A549 (cell line): ENCODE data around the gene HSFX1. TPM values are rescaled to one million over a fixed set of nuclear protein-coding genes. Genes with fewer than 3 reads are reported as not detected.
"Not testable (repeated sequence)": the region's sequence is repeated elsewhere in the genome, so short reads cannot be mapped to it uniquely, and the experiment has no call there.

Experiments used
- ATAC-seq, 2 experiments: fragments of 200-7000 bp in 1 of 2; fragments of >200 bp in 1 of 2; cut with Nextera tagmentation in 1 of 2; cut with Tn5 transposase in 1 of 2; 3 replicates each; pipeline versions ENCODE4 v1.8.0 to v1.9.1; 2018 to 2020; ENCODE audit warnings: mild to moderate bottlenecking in 1 of 2, moderate library complexity in 1 of 2
- CTCF ChIA-PET: fragments of 300-600 bp; sonication (Branson Sonifier 250); formaldehyde crosslinking; extraction: SDS; loops from one replicate; lab custom pipeline; 2021; ENCODE audit warnings: antibody characterized with exemption, inconsistent platforms; lab: Yijun Ruan, JAX
- POLR2A ChIA-PET: fragments of 350-600 bp; formaldehyde crosslinking; extraction: SDS; loops from one replicate; lab custom pipeline; 2021; ENCODE audit warnings: antibody characterized with exemption, inconsistent platforms; lab: Yijun Ruan, JAX
- DNase-seq, 2 experiments: peaks; one replicate each; pipeline versions ENCODE4 v3.0.0 to v3.0.0-alpha.2; 2011 to 2016; ENCODE audit warnings: low read depth in 1 of 2, low spot score in 1 of 2
- FAIRE-seq: peaks from 2 replicates; lab custom pipeline; 2011; peaks lifted over from hg19 to GRCh38; lab: Jason Lieb, UNC
- H3K27ac ChIP-seq, 2 experiments: fragments of >200 bp; sonication (Bioruptor Twin); formaldehyde crosslinking; 3 replicates each; pipeline ENCODE4 v1.5.1; 2016 to 2017
- H3K4me1 ChIP-seq: fragments of >200 bp; sonication (Bioruptor Twin); formaldehyde crosslinking; 3 replicates; pipeline ENCODE4 v1.6.1; 2016
- H3K4me2 ChIP-seq: fragments of >200 bp; sonication (Bioruptor Twin); formaldehyde crosslinking; 3 replicates; pipeline ENCODE4 v1.6.1; 2016
- H3K4me3 ChIP-seq: fragments of >200 bp; sonication (Bioruptor Twin); formaldehyde crosslinking; 3 replicates; pipeline ENCODE4 v1.5.1; 2016
- H3K9me3 ChIP-seq: fragments of >200 bp; sonication (Bioruptor Twin); formaldehyde crosslinking; 3 replicates; pipeline ENCODE4 v1.6.1; 2016
- CBX2 ChIP-seq: fragments of 200-600 bp; sonication (generic); IDR thresholded peaks from 2 replicates; pipeline ENCODE4 v1.6.1; 2016; ENCODE audit warnings: low read depth, mild to moderate bottlenecking, borderline replicate concordance
- CHD4 ChIP-seq: fragments of 200-600 bp; sonication (generic); IDR thresholded peaks from 2 replicates; pipeline ENCODE4 v1.6.1; 2016; ENCODE audit warnings: antibody characterized with exemption, mild to moderate bottlenecking, borderline replicate concordance
- EHMT2 ChIP-seq: fragments of 200-600 bp; sonication (generic); IDR thresholded peaks from 2 replicates; pipeline ENCODE4 v1.6.1; 2016; ENCODE audit warnings: antibody characterized with exemption, low read depth, mild to moderate bottlenecking, moderate library complexity
- HEYL ChIP-seq: fragments of 250-450 bp; sonication (Bioruptor Pico); IDR thresholded peaks from 2 replicates; pipeline ENCODE4 v1.8.0; 2021; ENCODE audit warnings: mild to moderate bottlenecking, moderate library complexity
- NFE2L2 ChIP-seq: fragments of 150-350 bp; conservative IDR thresholded peaks from 2 replicates; pipeline ENCODE4 v1.6.1; 2014; ENCODE audit warnings: low read length
- POLR2A ChIP-seq: IDR thresholded peaks from 2 replicates; pipeline ENCODE4 v1.6.1; 2012; ENCODE audit warnings: mild to moderate bottlenecking, low read length
- WGBS: methylation state at CpG from one replicate; pipeline ENCODE4 v1.1.6; 2017; ENCODE audit errors: missing lambda C conversion rate; 5-methylcytosine and 5-hydroxymethylcytosine counted together
- polyA plus RNA-seq, 4 experiments: library from polyadenylated mRNA; depleted of rRNA in 3 of 4; stranded (reverse); fragments of >200 nt; fragmentation: RNase III in 1 of 4; extraction: RNeasy Plus Mini Kit Qiagen cat#74134 plus additional on column Dnase treatment in 1 of 4; gene quantifications; 2 replicates in 3 of 4; 3 replicates in 1 of 4; pipeline ENCODE4 v1.2.3, GENCODE V29; 2011 to 2017
- TF ChIP-seq, protein P1 (sequence below): IDR thresholded peaks from 2 replicates; pipeline ENCODE4 v1.6.1; 2012
- TF ChIP-seq, protein P2 (sequence below): IDR thresholded peaks from 2 replicates; pipeline ENCODE4 v1.6.1; 2012

HSFX1 gene
- polyA plus RNA-seq, 2 of the 4 experiments (the other 2 are of a cell fraction), result 0.18 to 0.44 TPM

DNA sequence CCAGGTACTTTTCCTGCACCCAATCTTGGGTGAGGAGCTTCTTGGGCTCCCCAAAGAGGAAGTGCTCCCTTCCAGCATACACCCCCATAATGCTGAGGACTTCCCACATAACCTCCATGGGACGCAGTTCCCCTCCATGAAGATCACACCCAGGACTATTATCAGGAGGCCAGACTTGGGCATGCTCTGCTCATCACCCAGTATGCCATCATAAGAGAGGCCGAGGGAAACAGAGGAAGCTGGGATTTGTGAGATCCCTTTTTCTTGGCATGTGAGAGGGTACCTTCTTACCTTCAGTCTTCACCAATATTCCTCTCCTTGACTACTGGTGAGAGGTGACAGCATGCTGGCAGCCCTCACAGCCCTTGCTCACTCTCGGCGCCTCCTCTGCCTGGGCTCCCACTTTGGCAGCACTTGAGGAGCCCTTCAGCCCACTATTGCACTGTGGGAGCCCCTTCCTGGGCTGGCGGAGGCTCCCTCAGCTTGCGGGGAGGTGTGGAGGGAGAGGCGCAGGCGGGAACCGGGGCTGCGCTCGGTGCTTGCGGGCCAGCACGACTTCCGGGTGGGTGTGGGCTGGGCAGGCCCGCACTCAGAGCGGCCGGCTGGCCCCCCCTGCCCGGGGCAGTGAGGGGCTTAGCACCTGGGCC, 15.7 kb upstream of the HSFX1 start:
- no peak for DNase-seq
- Histone ChIP-seq H3K4me1 (no peaks in the 10 kb centered on the region), H3K4me3 (no peak overlapping the region), H3K9me3 (no peaks in the 10 kb centered on the region), H3K4me2 (no peak overlapping the region), H3K27ac (no peak overlapping the region)
- no peak for ATAC-seq
- ChIA-PET POLR2A (no interaction called here), CTCF (no interaction called here)
- WGBS, result 61% methylated on average over 9 of the region's 18 CpGs
- TF ChIP-seq CHD4 (no peak), HEYL (CRISPR knock-in tag) (no peak)
- no peak for FAIRE-seq

DNA sequence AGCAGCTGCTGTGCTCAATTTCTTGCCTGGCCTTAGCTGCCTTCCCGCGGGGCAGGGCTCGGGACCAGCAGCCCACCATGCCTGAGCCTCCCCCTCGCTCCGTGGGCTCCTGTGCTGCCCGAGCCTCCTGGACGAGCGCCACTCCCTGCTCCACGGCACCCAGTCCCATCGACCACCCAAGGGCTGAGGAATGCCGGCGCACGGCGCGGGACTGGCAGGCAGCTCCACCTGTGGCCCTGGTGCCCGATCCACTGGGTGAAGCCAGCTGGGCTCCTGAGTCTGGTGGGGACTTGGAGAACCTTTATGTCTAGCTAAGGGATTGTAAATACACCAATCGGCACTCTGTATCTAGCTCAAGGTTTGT, 15.2 kb upstream of the HSFX1 start:
- H3K4me1 ChIP-seq, CTCF ChIA-PET, DNase-seq, POLR2A ChIA-PET, H3K4me2 ChIP-seq, ATAC-seq, H3K9me3 ChIP-seq, H3K4me3 ChIP-seq, FAIRE-seq, H3K27ac ChIP-seq: not testable (repeated sequence)
- 0% methylated on average over 1 of the region's 17 CpGs for WGBS

DNA sequence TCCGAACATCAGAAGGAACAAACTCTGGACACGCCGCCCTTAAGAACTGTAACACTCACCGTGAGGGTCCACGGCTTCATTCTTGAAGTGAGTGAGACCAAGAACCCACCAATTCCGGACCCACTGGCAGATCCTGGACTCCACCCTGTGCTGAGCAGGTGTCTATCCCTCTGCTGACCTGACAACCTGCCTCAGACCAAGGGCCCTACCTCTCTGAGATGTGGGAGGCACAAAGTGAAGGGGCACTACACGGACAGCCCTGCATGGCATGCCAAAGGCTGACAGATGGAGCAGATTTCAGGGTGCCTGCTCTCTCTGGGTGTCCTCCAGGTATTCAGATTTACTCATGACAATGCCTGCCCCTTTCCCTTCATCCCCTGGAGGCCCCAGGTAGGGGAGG, 14.0 kb upstream of the HSFX1 start:
- CTCF ChIA-PET, result no interaction called here
- no peak for FAIRE-seq
- TF ChIP-seq, protein P1, sequence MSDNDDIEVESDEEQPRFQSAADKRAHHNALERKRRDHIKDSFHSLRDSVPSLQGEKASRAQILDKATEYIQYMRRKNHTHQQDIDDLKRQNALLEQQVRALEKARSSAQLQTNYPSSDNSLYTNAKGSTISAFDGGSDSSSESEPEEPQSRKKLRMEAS, result no peak
- TF ChIP-seq, protein P2, sequence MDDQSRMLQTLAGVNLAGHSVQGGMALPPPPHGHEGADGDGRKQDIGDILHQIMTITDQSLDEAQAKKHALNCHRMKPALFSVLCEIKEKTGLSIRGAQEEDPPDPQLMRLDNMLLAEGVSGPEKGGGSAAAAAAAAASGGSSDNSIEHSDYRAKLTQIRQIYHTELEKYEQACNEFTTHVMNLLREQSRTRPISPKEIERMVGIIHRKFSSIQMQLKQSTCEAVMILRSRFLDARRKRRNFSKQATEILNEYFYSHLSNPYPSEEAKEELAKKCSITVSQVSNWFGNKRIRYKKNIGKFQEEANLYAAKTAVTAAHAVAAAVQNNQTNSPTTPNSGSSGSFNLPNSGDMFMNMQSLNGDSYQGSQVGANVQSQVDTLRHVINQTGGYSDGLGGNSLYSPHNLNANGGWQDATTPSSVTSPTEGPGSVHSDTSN, result no peak
- TF ChIP-seq CBX2 (no peak), NFE2L2 (no peak), EHMT2 (no peak), POLR2A (no peak)

DNA sequence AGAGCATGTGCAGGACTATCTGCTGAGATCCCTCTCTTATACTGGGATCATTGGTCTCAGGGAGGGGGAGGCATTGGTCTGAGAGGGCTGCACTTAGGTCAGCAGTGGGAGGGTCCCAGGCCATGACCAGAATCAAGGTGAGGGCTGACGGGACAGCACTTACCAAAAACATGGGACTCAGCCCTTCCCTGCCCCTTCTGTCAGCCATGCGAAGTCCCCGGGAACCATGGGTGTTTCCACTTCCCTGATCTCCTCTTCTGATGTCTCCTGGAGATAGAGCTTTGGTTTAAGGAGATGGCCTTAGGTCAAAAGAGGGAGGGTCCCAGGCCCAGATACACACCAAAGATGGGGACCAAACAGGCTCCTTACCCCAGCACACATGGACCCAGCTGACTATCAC, 12.9 kb upstream of the HSFX1 start:
- Histone ChIP-seq H3K4me1 (no peaks in the 10 kb centered on the region), H3K4me2 (no peak overlapping the region), H3K27ac (no peak overlapping the region), H3K9me3 (no peaks in the 10 kb centered on the region), H3K4me3 (no peak overlapping the region)
- ChIA-PET POLR2A (no interaction called here), CTCF (no interaction called here)
- TF ChIP-seq, protein P2, result no peak
- DNase-seq (no peak), ATAC-seq (no peak), FAIRE-seq (no peak)
- WGBS, result 17% methylated on average over 1 of the region's 3 CpGs

More for the DNA sequence above, 14.0 kb upstream of the HSFX1 start:
- Histone ChIP-seq H3K4me1 (no peaks in the 10 kb centered on the region), H3K27ac (no peak overlapping the region), H3K9me3 (no peaks in the 10 kb centered on the region), H3K4me3 (no peak overlapping the region), H3K4me2 (no peak overlapping the region)
- DNase-seq (no peak), ATAC-seq (no peak)
- 30% methylated on average over 5 of the region's 7 CpGs for WGBS
- POLR2A ChIA-PET, result no interaction called here

DNA sequence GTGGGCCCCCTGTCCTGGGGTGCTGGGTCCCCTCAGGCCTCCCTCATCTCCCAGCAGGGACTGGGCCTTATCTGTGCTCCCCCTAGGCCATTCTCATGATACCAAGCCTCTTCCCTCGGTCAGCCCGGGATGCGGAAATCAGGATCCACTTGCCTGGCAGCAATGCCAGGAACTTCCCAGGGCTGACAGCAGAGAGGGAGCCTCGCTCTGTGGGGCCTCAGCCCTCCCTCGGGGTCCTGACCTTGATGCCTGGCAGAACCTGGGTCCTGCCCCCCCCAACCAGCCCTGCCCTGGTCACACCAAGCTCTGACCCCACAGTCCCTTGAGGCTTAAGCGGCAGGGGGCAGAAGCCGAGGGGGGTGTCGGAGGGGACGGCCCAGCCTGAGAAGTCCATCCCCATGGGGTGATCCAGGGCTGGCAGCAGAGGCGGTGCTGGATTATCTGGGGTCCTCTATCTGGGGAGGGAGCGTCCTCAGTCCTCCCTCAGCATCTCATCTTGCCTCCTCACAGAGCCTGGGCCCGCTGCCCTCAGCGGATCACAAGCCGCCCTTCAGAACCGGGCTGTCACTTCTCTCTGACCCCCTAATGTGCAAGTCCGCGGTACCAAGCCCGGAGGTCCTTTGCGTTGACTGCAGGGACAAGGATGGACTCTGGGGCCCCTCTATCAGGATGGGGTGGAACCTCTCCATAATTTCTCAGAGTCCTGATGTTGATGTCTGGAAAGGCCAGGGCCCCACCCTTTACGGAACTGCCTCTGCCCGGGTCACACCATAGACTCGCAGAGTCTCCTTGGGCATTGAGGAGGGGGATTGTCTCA, 11.8 kb upstream of the HSFX1 start:
- H3K27ac ChIP-seq, CTCF ChIA-PET, H3K4me3 ChIP-seq, POLR2A ChIA-PET, H3K4me1 ChIP-seq, H3K4me2 ChIP-seq, DNase-seq, ATAC-seq, H3K9me3 ChIP-seq: not testable (repeated sequence)
- peak; percentile 46 for FAIRE-seq
- WGBS, result 36% methylated on average over 5 of the region's 22 CpGs
